Tibial nerve (tissue), 3 donors: Measurements from ENCODE around the gene MGLL.

Source experiments
- CTCF ChIP-seq, 5 experiments: fragments of 200-600 bp in 3 of 5; fragments of 450-650 bp in 2 of 5; sonication (generic) in 3 of 5; IDR thresholded peaks; one replicate each; pipeline ENCODE4 v1.5.1; 2016 to 2019; ENCODE audit warnings: antibody characterized with exemption in 5 of 5, mild to moderate bottlenecking in 3 of 5, moderate library complexity in 2 of 5
- POLR2A ChIP-seq, 2 donors: fragments of 450-650 bp; IDR thresholded peaks; one replicate each; pipeline ENCODE4 v1.6.1; 2017; ENCODE audit warnings: antibody characterized with exemption in 2 of 2, mild to moderate bottlenecking in 2 of 2, moderate library complexity in 2 of 2

- TF ChIP-seq CTCF (IDR thresholded peaks at IDR 0.05): no peak
- no peak for TF ChIP-seq POLR2A (IDR thresholded peaks at IDR 0.05)
These were observed 91.5 kb downstream of the MGLL start for GRCh38 chr3:127730666-127731295.
